Superior temporal gyrus (tissue), 1 donor: ENCODE measurements around the gene ZNF365.
A peak's percentile ranks its signal among the peaks of the same experiment; 100 is the strongest.
"Not testable (repeated sequence)": the region's sequence is repeated elsewhere in the genome, so short reads cannot be mapped to it uniquely, and the experiment has no call there.

ENCODE experiments used
- DNase-seq: peaks from one replicate; pipeline ENCODE4 v3.0.0-alpha.2; 2016; ENCODE audit errors: extremely low spot score

ZNF365 gene

DNA sequence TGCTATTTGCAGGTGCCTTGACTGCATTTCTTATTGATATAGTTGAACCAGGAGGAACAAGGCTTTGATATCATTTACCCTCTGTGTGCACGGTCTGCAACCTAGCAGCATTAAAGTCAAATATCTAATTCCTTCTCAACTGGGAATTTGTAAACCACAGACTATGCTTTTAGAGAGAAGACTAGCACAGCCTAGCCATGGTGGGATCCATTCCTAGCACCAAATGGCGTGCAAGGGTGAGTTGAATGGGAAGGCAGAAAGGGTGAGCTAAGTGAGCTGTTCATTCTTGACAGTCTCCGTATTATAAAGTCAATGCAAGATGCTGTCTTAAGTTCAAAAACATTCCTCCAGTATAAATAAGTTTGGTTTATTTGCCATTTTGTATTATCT is 2.9 kb downstream of the ZNF365 start:
- peak; percentile 70 for DNase-seq

DNA sequence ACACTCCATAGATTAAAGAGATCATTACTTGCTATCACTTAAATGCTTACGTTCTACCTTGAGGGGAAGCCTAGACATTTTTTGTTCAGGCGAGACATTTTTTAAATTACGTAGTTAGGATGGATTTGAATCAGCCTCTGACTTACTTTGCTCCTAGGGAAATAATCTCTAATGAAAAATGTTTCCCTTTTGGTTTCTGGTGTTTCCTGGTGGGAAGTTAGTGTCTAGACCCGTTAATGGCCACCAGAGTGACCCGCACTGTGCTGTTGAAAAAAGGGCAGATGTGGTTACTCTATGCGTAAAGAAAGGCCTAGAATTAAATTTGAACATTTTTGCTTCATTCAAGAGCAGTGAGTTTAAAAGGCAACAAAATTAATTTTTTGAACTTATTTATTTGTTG is 3.8 kb downstream of the ZNF365 start:
- peak; percentile 54 for DNase-seq

DNA sequence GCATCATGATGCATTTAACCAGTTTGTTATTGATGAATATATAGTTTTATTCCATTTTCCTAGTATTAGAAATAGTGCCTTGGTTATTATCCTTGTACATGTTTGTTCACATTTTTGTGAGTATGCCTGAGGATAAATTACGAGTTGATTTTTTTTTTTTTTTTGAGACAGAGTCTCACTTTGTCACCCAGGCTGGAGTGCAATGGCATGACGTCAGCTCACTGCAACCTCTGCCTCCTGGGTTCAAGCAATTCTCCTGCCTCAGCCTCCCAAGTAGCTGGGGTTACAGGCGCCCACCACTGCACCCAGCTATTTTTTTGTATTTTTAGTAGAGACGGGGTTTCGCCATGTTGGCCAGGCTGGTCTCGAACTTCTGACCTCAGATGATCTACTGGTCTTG is 4.7 kb downstream of the ZNF365 start:
- DNase-seq: not testable (repeated sequence)

DNA sequence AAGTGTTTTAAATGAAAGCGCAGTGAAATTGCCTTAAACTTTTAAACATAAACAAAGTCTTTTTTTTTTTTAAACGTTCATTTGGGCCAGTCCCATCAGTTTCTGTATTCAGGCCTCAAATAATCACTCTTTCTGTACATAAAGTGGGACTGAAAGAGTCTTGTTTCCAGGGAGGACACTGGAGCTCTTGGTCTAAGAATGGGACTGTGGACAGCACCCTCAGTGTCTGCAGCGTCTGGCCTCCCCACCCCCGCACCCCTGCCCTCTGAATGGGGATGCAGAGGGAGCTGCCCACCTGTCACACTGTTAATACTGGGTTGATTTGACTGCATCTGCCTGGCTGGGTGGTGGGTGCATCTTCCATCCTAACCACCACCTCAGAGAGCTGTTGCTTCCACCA is 5.2 kb downstream of the ZNF365 start:
- DNase-seq: peak; percentile 74

DNA sequence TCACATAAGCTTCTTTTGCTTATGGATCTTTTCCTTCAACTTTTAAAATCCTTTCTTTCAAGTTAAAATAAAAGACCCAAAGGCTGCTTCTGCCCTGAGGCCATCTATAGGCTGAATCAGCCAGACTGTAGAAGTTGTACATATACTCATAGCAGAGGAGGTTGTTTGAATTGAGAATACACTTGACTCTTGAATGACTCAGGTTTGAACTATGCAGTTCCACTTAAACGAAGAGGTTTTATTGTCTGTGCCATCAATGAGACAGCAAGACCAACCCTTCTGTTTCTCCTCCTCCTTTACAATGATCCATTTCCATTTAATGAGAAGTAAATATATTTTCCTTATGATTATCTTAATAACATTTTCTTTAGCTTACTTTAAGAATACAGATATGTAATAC is 5.8 kb downstream of the ZNF365 start:
- peak; percentile 70 for DNase-seq

DNA sequence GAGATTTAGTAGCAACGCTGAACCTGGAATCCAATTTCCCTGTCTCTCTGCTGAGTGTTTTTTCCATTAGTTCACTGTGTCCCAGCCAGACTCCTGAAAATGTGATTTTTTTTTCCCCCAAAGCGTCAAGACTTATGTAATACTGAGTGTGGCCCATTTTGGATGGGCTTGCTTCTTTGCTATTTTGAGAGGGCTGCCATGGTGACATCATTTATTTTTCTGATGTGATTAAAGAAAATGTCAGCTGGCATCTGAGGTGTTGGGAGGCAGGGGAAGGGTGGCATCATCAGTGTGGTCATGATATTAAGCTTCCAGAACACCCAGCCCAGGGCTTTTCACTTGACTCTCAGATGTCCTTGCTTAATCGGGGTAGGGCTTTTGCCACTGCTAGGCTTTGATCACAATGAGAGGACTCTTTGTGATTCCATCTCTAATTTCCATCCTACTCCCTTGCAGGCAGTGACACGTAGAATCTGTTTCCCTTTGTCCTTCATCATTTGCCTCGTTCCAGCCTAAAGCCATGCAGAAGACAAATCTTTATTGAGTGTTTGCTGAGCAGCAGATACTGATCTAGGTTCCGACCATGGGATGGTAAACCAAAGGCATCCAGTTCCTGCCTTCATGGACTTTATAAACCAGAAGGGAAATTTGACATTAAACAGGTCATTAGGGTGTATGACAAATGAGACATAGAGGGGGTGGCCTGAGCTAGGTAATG is 7.4 kb downstream of the ZNF365 start:
- DNase-seq: peak; percentile 89

DNA sequence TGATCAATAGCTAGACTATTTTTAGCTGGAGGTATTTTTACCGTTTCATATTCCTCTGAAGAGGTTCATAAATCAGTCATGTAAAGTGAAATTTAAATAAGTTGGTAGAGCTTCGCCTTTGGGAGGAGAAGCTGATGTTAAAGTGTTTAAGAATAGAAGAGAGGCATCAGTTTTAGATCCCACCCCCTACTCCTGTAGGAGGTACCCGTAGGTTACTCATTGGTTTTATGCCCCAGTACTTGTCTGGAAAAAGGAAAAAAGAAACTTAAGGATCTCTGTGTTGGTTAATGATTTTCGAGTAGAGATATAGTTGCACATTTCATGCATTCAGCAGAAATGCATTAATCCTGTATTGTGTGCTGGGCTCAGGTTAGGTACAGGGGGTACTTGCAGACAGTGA is 8.7 kb downstream of the ZNF365 start:
- peak; percentile 62 for DNase-seq

DNA sequence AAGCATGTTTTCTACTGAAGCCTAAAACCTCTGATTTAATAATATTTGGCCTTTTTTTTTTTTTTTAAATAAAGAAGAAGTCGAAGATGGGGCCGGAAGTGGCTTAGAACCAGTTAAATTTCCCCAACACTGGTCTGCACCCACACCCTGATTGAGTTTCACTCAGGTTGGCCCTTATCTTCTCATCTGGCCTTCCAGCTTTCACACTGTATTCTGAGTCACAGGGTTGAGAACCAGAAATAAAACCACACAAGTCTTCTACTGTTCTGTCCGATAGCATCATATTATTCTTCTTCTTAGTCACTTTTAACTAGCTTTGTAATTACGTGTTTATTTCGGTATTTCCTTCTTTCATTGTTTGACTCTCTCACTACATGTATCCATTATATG is 9.9 kb downstream of the ZNF365 start:
- no peak for DNase-seq

DNA sequence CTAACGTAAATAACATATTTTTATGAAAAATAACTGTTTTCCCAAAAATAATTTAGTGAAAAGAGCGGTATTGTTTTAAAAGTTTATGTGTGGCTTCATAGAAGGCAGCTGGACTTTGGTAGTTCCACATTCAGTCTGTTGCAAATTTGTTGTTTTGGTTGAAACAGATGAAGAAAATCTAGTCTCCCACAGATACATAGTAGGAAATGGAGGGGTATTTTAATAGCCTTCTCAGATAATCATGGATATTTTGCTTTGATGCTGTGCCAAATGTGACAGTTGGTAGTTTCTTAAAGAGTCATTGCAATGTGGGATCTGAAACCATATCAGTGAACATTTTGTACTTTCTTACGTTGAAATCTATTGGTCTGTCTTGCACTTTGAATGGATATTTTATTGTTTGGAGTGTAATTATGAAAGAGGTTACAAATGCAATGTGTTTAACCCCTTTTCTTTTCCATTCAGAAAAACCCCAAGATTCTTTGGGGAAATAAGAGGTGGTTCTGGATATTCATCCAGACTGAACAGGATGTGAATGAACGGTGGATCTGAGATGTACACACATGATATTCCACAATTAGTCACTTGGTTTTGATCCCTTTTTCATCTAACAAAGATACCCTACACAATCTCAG is 10.4 kb downstream of the ZNF365 start:
- peak; percentile 80 for DNase-seq

DNA sequence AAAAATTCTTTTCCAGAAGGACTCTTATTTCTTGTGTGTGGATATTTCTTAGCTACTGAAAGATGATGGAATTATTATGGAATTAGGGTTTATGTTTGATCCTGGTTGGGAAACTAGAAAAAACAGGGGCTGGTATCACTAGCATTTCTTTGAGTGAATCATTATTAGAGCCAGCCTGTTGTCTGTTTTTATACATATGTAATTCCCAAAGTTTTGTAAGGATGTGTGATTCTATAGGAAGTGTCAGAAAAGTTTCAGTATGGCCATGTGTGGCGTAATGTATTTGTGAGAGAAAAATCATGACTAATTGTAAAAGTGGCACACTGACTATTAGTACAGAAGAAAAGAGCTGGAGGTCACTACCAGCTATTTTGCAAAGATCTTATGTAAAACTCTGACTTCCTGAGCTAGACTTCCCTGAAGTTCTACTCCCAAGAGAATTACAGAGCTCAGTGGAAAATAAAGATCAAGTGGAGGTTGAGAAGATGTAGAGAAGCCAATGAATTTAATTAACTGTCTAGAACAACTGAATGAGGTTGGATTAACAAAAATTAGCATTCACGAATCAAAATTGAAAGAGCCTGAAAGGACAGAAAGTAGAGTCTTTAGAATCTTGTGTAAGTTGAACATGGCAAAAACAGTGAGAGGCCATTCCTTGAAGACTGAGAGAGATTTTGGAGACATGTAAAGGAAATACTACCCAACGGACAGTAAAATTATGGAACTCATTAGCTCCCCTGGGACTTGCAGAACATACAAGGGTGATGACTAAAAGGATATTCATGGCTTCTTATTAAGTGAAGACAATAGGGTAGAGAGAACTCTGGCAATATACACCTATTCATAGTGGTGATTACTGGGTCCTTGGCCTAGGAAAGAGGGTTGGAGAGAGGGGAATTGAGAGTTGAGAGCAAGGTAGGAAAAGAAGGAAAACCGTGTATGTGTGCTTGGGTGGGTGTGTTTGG is 12.5 kb downstream of the ZNF365 start:
- DNase-seq: peak; percentile 45

DNA sequence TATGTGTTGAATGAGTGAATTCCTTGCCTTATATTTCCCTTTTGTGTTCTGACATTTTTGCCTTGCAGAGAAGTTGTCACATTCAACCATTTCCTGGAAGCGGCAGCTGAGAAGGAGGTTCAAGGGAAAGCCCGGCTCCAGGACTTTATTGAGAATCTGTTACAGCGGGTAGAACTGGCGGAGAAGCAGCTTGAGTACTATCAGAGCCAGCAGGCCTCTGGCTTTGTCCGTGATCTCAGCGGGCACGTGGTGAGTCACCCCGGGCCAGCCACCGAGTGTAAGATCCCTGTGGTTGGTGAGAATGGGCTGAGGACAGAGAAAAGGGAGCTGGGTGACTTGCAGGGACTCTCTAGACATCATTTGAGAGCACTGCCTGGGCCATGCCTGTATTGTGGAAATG is 14.2 kb downstream of the ZNF365 start:
- DNase-seq: peak; percentile 79

DNA sequence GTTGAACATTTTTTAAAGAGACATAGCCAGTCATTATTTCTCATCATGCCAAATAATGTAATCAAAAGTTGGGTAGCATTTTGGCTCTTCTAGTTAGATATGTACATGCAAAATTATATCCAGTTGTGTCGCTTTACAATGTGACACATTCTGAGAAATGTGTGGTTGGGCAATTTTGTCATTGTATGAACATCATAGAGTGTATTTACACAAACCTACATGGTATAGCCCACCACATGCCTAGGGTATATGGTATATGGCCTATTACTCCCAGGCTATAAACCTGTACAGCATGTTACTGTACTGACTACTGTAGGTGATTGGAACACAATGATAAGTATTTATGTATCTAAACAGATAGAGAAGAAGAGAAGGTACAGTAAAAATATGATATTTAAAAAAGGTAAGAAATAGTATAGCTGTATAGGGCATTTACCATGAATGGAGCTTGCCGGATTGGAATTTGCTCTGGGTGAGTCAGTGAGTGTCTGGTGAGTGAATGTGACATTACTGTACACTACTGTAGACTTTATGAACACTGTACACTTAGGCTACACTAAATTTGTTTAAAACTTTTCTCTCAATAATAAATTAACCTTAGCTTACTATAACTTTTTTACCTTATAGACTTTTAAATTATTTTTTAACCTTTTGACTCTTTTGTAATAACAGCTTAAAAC is 16.5 kb downstream of the ZNF365 start:
- no peak for DNase-seq

DNA sequence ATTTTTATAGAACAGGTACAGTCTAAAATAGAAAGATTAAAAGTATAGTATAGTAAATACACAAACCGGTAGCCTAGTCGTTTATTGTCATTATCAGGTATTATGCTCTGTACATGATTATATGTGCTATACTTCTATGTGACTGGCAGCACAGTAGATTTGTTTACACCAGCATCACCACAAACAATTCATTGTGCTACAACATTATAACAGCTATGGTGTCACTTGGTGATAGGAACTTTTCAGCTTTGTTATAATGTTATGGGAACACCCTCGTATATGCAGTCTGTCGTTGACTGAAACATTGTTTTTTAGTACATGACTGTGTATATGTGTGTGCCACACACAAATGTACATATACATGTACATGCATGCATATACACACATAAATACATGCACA is 19.1 kb downstream of the ZNF365 start:
- peak; percentile 50 for DNase-seq

DNA sequence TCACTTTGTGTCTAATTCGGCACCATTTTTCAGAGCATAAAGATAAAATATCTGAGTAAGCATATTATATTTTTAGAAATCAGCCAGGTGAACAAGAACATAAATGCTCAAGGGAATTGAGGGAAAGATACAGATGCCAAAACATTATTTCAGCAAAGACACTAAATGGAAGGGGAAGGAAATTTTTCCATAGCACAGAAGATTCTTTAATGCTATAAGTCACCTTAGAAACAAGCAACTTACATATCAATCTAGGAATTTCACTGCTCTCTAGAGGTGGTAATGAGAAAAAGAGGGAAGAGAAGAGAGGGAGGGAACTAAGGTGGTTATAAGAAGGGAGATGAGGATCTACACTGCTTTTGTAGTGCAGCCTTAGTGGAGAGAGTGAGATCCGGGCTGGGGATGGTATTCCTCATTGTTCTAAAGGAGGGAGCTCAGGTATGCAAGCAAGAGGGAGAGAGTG is 20.4 kb downstream of the ZNF365 start:
- DNase-seq: peak; percentile 57

DNA sequence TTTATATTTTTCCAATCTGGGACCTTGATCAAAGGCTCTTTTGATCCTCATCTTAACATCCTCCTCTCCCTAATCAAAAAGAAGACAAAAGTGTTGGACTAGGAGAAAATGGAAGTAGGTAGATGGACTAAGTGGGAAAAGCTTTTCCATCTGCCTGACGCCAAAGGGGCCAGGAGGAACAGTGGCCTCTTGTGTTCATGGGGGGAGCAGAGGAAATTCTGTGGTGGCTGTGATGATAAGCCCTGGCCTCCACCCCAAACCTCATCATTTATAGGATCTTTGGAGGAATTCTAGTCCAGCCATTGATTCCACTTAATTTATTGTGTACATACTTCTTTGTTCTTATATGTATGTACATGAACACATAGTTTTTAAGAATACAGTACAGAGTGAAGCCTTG is 21.7 kb downstream of the ZNF365 start:
- peak; percentile 62 for DNase-seq

DNA sequence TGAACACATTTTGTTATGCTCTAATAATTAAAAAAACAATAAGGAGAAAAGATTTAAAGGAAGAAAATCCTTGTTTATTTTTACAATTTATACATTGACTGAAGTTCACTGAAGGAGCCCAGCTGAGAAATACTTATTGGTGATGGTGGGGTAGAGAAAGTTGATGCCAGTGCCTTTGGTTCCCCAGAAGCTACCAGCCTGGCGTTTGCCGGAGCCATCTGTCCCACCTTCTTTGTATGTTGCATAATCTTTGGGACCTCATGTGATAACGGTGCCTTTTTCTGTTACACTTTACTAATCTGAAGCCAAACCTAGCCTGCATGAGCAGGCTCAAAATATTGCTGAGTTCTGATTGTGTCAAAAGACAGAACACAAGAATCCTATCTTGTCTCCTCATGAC is 22.7 kb downstream of the ZNF365 start:
- DNase-seq: peak; percentile 55

DNA sequence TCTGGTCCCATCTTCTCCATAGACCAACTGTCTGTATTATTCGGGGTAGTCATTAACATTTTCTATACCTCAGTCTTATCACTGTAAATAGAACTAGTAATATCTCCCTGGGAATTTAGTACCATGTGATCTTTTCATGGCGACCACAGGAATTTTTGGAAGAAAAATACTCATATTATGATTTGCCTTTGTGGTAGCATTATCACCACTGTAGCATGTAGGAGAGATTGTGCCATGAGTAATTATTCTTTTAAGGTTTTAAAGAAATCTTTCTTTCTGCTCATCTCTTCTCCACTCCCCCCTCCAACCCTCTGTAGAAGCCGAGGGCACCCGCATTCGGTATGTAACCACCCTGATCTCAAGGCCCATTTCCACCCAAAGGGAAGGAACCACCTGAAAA is 25.0 kb downstream of the ZNF365 start:
- DNase-seq: no peak

DNA sequence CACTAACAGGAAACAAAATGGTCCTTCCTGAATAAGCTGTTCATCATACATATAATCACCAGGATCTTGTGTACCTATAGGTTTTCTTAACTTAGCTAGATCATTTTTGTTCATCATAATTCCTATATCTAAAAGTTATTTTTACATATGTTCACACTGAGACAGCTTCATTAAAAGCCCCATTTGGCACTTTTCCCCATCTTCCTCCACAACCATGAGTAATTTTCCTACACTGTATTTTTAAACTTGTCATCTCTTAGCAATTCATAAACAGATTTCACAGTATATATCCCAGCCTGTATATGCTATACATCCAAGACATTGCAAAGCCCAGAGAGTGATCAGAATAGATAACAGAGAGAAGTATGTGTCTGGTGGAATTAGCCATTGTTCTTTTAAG is 28.3 kb downstream of the ZNF365 start:
- peak; percentile 63 for DNase-seq

DNA sequence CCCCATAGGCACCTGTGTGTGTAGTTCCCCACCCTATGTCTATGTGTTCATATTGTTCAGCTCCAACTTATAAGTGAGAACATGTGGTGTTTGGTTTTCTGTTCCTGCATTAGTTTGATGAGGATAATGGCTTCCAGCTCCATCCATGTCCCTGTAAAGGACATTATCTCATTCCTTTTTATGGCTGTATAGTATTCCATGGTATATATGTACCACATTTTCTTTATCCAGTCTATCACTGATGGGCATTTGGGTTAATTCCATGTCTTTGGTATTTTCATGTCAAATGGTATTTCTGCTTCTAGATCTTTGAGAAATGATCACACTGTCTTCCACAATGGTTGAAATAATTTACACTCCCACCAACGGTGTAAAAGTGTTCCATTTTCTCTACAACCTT is 36.4 kb downstream of the ZNF365 start:
- DNase-seq: not testable (repeated sequence)

DNA sequence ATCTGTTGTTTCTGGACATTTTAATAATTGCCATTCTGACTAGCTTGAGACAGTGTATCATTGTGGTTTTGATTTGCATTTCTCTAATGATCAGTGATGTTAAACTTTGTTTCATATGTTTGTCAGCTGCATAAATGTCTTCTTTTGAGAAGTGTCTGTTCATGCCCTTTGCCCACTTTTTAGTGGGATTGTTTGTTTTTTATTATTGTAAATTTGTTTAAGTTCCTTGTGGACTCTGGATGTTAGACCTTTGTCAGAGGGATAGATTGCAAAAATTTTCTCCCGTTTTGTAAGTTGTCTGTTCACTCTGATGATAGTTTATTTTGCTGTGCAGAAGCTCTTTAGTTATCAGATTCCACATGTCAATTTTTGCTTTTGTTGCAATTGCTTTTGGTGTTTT is 36.8 kb downstream of the ZNF365 start:
- not testable (repeated sequence) for DNase-seq

DNA sequence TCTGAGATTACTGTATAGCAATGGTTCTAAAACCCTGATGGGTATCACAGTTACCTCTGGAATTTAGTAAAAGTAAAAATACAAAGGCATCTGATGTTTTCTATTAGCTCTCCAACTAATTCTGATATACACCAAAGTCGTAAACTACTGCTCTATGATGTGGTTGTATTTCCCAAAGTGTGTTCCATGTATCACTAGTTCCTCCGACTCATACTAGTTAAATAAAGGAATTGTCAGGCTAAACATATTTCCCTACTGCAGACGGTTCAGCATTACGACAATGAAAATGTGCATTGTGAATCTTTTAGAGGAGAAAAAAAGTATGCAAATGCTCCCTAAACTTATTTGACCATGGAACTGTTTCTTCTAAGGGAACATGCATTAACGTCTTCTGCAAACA is 38.9 kb downstream of the ZNF365 start:
- no peak for DNase-seq

DNA sequence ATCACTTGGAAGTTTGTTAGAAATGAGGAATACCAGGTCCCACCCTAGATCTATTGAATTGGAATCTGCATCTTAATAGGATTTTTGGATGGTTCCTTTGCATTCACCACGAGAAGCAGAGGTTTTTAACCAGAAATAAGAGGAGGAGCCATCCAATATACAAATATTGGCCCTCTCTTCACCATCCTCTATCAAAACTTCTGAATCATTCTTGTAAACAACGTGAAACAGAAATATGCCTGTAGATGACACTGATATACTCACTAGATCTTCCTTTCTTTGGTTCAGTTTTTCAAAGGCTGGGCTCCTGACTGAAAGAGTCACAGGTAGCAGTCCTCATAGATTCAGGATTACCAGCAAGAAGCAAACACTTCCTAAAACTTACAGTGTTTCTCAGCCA is 39.5 kb downstream of the ZNF365 start:
- no peak for DNase-seq
